GM19099 (cell line): Measurements from ENCODE around the gene PAX5.

Experiments used
- POLR2A ChIP-seq: IDR thresholded peaks from 3 replicates; pipeline ENCODE4 v1.6.1; 2011; ENCODE audit warnings: low read depth; ENCODE audit not compliant: insufficient read length; ENCODE audit errors: extremely low read depth

Gene PAX5

DNA sequence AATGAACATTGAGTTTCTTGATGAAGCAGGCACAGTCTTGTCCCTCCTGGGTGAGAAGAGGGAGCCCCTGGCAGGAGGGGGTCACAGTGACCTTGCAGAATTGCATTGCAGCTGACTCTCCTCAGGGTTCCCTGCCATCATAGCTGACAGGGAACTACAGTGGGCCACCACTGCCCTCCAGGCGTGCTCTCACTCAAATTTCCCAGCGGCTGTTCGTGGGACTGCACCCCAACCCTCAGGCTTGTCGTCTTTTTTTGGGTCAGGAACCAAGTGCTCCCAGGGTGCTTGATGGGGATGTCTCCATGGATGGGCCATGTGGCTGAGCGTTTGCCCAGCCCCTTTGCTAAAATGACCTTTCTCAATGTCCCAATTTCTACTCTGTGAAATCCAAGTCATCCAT lies 245.5 kb downstream of the PAX5 start:
- TF ChIP-seq POLR2A, result no peak

DNA sequence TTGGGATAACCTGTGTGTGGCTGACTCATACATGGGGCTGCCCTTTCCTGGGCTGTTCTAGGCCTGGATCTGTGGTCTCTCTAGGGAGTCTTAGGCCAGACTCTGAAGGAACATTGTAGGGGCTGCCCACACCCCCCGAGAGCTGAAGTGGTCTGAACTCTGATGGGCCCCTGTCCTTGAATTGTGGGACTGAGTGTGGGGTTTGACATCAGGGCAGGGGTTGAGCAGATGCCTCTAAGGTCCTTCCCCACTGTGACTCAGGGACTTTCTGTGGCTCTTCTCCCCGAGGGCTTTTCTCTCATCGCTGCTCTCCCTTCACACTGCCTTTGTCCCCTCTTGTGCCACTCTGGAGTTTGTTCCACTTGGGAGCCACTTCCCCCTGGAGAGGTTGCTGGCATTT lies 246.4 kb downstream of the PAX5 start:
- TF ChIP-seq POLR2A, result no peak
